H1 (cell line): ENCODE results near the gene IGFBP4. TPM values are rescaled to one million over a fixed set of nuclear protein-coding genes. Genes with fewer than 3 reads are reported as not detected.

Experiments
- CTCF ChIA-PET: fragments of 300-600 bp; sonication (Branson Sonifier 250); formaldehyde crosslinking; loops from one replicate; lab custom pipeline; 2021; ENCODE audit not compliant: partially characterized antibody; lab: Charles Lee
- POLR2A ChIA-PET: fragments of 300-600 bp; sonication (Branson Sonifier 250); formaldehyde crosslinking; loops from one replicate; lab custom pipeline; 2021; ENCODE audit warnings: inconsistent platforms; ENCODE audit not compliant: partially characterized antibody; lab: Charles Lee
- DNase-seq, 2 experiments: peaks; one replicate each; pipeline versions ENCODE4 v3.0.0 to v3.0.0-alpha.2; 2010 to 2022; ENCODE audit warnings: low spot score in 2 of 2, low read depth in 1 of 2, mixed read lengths in 1 of 2
- FAIRE-seq: peaks from 2 replicates; lab custom pipeline; 2011; peaks lifted over from hg19 to GRCh38; lab: Jason Lieb, UNC
- H2AFZ ChIP-seq: 2 replicates; pipeline ENCODE4 v1.8.1; 2012; ENCODE audit warnings: low read length, inconsistent platforms
- H2AK5ac ChIP-seq: 2 replicates; pipeline ENCODE4 v1.6.1; 2013; ENCODE audit warnings: low read depth, low read length
- H2BK120ac ChIP-seq: replicated peaks from 2 replicates; pipeline ENCODE3; 2013; ENCODE audit warnings: low read depth, low read length, inconsistent platforms
- H2BK12ac ChIP-seq: 2 replicates; pipeline ENCODE4 v1.6.1; 2013; ENCODE audit warnings: low read depth, low read length
- H2BK15ac ChIP-seq: 2 replicates; pipeline ENCODE4 v1.6.1; 2013; ENCODE audit warnings: low read length
- H2BK20ac ChIP-seq: 2 replicates; pipeline ENCODE4 v1.6.1; 2013; ENCODE audit warnings: low read length
- H2BK5ac ChIP-seq: 2 replicates; pipeline ENCODE4 v1.6.1; 2013; ENCODE audit warnings: low read depth, low read length
- H3K14ac ChIP-seq: 2 replicates; pipeline ENCODE4 v1.6.1; 2013; ENCODE audit warnings: inconsistent platforms; ENCODE audit not compliant: insufficient read length
- H3K18ac ChIP-seq: 2 replicates; pipeline ENCODE4 v1.6.1; 2013; ENCODE audit warnings: low read length; ENCODE audit errors: extremely low read depth
- H3K23ac ChIP-seq: 2 replicates; pipeline ENCODE4 v1.6.1; 2013; ENCODE audit warnings: inconsistent platforms; ENCODE audit not compliant: insufficient read length
- H3K23me2 ChIP-seq: 2 replicates; pipeline ENCODE4 v1.6.1; 2013; ENCODE audit warnings: low read depth, low read length
- H3K27ac ChIP-seq: 2 replicates; pipeline ENCODE4 v1.6.1; 2011; ENCODE audit warnings: low read depth, low read length, inconsistent platforms
- H3K27me3 ChIP-seq, 4 experiments: replicated peaks in 1 of 4; 1 replicate in 1 of 4; 2 replicates in 3 of 4; pipeline versions ENCODE4 v1.6.1 to v1.8.1; 2011 to 2013; ENCODE audit warnings: low read length in 3 of 4, mild to moderate bottlenecking in 3 of 4, inconsistent platforms in 2 of 4, mixed read lengths in 2 of 4, moderate library complexity in 1 of 4; ENCODE audit not compliant: control insufficient read depth in 3 of 4, insufficient read depth in 3 of 4; ENCODE audit errors: extremely low read depth in 1 of 4
- H3K36me3 ChIP-seq, 4 experiments: 2 replicates each; pipeline versions ENCODE4 v1.6.1 to v1.8.1; 2011 to 2013; ENCODE audit warnings: mild to moderate bottlenecking in 4 of 4, low read length in 3 of 4, moderate library complexity in 2 of 4, control low read depth in 1 of 4, inconsistent platforms in 1 of 4; ENCODE audit not compliant: insufficient read depth in 4 of 4, control insufficient read depth in 2 of 4
- H3K4ac ChIP-seq: replicated peaks from 2 replicates; pipeline ENCODE3; 2013; ENCODE audit warnings: low read length, low read depth, mixed read lengths, inconsistent platforms; ENCODE audit not compliant: insufficient read length
- H3K4me1 ChIP-seq, 4 experiments: replicated peaks in 1 of 4; 1 replicate in 1 of 4; 2 replicates in 3 of 4; pipeline versions ENCODE4 v1.6.1 to v1.8.1; 2011 to 2013; ENCODE audit warnings: low read length in 3 of 4, inconsistent platforms in 2 of 4, mixed read lengths in 1 of 4; ENCODE audit not compliant: insufficient read depth in 4 of 4, control insufficient read depth in 3 of 4
- H3K4me2 ChIP-seq, 2 experiments: 2 replicates each; pipeline versions ENCODE4 v1.6.1 to v1.8.1; 2011 to 2013; ENCODE audit warnings: low read depth in 2 of 2, low read length in 2 of 2, control low read depth in 1 of 2, inconsistent platforms in 1 of 2, mild to moderate bottlenecking in 1 of 2; ENCODE audit not compliant: insufficient read depth in 1 of 2
- H3K4me3 ChIP-seq, 4 experiments: fragments of 200-600, 300-600 bp in 1 of 4; sonication (generic), shearing (Covaris generic), sonication (Bioruptor Twin) in 1 of 4; 2 replicates each; pipeline versions ENCODE4 v1.5.1 to v1.8.1; 2011 to 2016; ENCODE audit warnings: low read length in 4 of 4, low read depth in 3 of 4, control low read depth in 2 of 4, inconsistent platforms in 2 of 4, mild to moderate bottlenecking in 2 of 4, mixed read lengths in 1 of 4, moderate library complexity in 1 of 4; ENCODE audit not compliant: insufficient read depth in 2 of 4; ENCODE audit errors: extremely low read depth in 1 of 4
- H3K56ac ChIP-seq: replicated peaks from 2 replicates; pipeline ENCODE3; 2013; ENCODE audit warnings: low read depth, mild to moderate bottlenecking, mixed read lengths, low read length, inconsistent platforms; ENCODE audit not compliant: insufficient read length
- H3K79me1 ChIP-seq: 2 replicates; pipeline ENCODE4 v1.6.1; 2013; ENCODE audit warnings: low read depth, low read length, control low read depth
- H3K79me2 ChIP-seq, 2 experiments: 2 replicates each; pipeline versions ENCODE4 v1.6.1 to v1.8.1; 2012 to 2013; ENCODE audit warnings: low read length in 2 of 2, mild to moderate bottlenecking in 2 of 2, inconsistent platforms in 1 of 2; ENCODE audit not compliant: insufficient read depth in 2 of 2, control insufficient read depth in 1 of 2
- H3K9ac ChIP-seq, 4 experiments: replicated peaks in 1 of 4; 1 replicate in 1 of 4; 2 replicates in 3 of 4; pipeline versions ENCODE4 v1.6.1 to v1.8.1; 2011 to 2013; ENCODE audit warnings: low read depth in 3 of 4, low read length in 3 of 4, control low read depth in 2 of 4, mild to moderate bottlenecking in 2 of 4, moderate library complexity in 2 of 4, inconsistent platforms in 1 of 4; ENCODE audit errors: extremely low read depth in 1 of 4
- H3K9me3 ChIP-seq, 2 experiments: 2 replicates each; pipeline versions ENCODE4 v1.6.1 to v1.8.1; 2012 to 2013; ENCODE audit warnings: mild to moderate bottlenecking in 2 of 2, moderate library complexity in 2 of 2, control low read depth in 1 of 2, inconsistent platforms in 1 of 2, low read depth in 1 of 2, low read length in 1 of 2, mixed read lengths in 1 of 2; ENCODE audit not compliant: insufficient read depth in 2 of 2
- H4K20me1 ChIP-seq, 2 experiments: replicated peaks in 1 of 2; 2 replicates each; pipeline versions ENCODE3 to v1.8.1; 2011 to 2013; ENCODE audit warnings: inconsistent platforms in 2 of 2, low read length in 2 of 2, mild to moderate bottlenecking in 1 of 2; ENCODE audit not compliant: insufficient read depth in 2 of 2, control insufficient read depth in 1 of 2
- H4K5ac ChIP-seq: 2 replicates; pipeline ENCODE4 v1.6.1; 2013; ENCODE audit warnings: low read length, low read depth, mixed read lengths, inconsistent platforms; ENCODE audit not compliant: insufficient read length
- H4K8ac ChIP-seq: 2 replicates; pipeline ENCODE4 v1.8.0; 2013; ENCODE audit warnings: mild to moderate bottlenecking, moderate library complexity, low read length, inconsistent platforms; ENCODE audit not compliant: insufficient read depth; ENCODE audit errors: extremely low read depth
- H4K91ac ChIP-seq: replicated peaks from 2 replicates; pipeline ENCODE3; 2013; ENCODE audit warnings: low read length, mixed read lengths, inconsistent platforms; ENCODE audit not compliant: insufficient read length
- GTF2F1 ChIP-seq: IDR thresholded peaks from 2 replicates; pipeline ENCODE4 v1.6.1; 2012; ENCODE audit warnings: low read depth, low read length, improper control_type of control experiment, borderline replicate concordance
- NANOG ChIP-seq: IDR thresholded peaks from 2 replicates; pipeline ENCODE4 v1.6.1; 2011; ENCODE audit warnings: low read length, low read depth, mild to moderate bottlenecking, inconsistent platforms; ENCODE audit not compliant: insufficient read depth, poor library complexity, severe bottlenecking
- NRF1 ChIP-seq: IDR thresholded peaks from 2 replicates; pipeline ENCODE4 v1.6.1; 2011; ENCODE audit warnings: mild to moderate bottlenecking, low read depth, low read length, improper control_type of control experiment
- SRF ChIP-seq: IDR thresholded peaks from 2 replicates; pipeline ENCODE4 v1.6.1; 2011; ENCODE audit warnings: mild to moderate bottlenecking, low read depth, low read length, moderate library complexity
- USF2 ChIP-seq: IDR thresholded peaks from 2 replicates; pipeline ENCODE4 v1.6.1; 2011; ENCODE audit warnings: low read length, improper control_type of control experiment
- WGBS, 2 experiments: shearing (Covaris generic) in 1 of 2; methylation state at CpG; one replicate each; pipeline versions ENCODE4 v1.1.6 to v1.1.7; 2013 to 2015; ENCODE audit warnings: low lambda C conversion rate in 2 of 2, mixed read lengths in 2 of 2, inconsistent platforms in 1 of 2, low coverage in 1 of 2, missing lambda C conversion rate in 1 of 2; ENCODE audit not compliant: insufficient replicate concordance in 2 of 2, insufficient coverage in 1 of 2, insufficient read length in 1 of 2; ENCODE audit errors: extremely low coverage in 1 of 2, missing lambda C conversion rate in 1 of 2; 5-methylcytosine and 5-hydroxymethylcytosine counted together
- polyA plus RNA-seq, 7 experiments: library from polyadenylated mRNA; depleted of rRNA in 3 of 7; stranded (reverse) in 5 of 7; unstranded in 2 of 7; fragments of >200 nt in 5 of 7; fragments of 200-250 nt in 2 of 7; gene quantifications; 1 replicate in 5 of 7; 2 replicates in 1 of 7; 4 replicates in 1 of 7; pipeline versions ENCODE4 v1.2.1 to v1.2.3, GENCODE V29; 2011 to 2013; ENCODE audit warnings: missing spikeins in 2 of 7, mixed read lengths in 2 of 7
- total RNA-seq: library from RNA; stranded (reverse); fragmentation: NEBNext Ultra II Directional; extraction: Animal tissue kit (Norgen Biotek cat#: 25700); gene quantifications from 2 replicates; pipeline ENCODE4 v1.2.1, GENCODE V29; 2021

The IGFBP4 gene
- total and polyA plus RNA-seq, 2 of the 8 experiments (the other 6 are each of a cell fraction or from before 2014, with no cell fraction given), result 85.5 to 105 TPM

GRCh38 chr17:40502716-40503115 lies 59.5 kb downstream of the IGFBP4 start:
- no peak overlapping the region for H3K23ac ChIP-seq
- H4K91ac ChIP-seq, result peak overlapping the region; percentile 79
- TF ChIP-seq SRF (no peak), GTF2F1 (no peak), USF2 (no peak), NRF1 (no peak), NANOG (no peak)
- H2AK5ac ChIP-seq, result no peak overlapping the region
- H3K9ac ChIP-seq, result no peak overlapping the region
- H3K23me2 ChIP-seq, result peaks cover 3% of the 10 kb centered on the region; the same call in 1 of the 2 replicates
- H2BK5ac ChIP-seq, result no peak overlapping the region
- H3K27me3 ChIP-seq, result no peaks in the 10 kb centered on the region
- H3K79me2 ChIP-seq, result no peaks in the 10 kb centered on the region
- H3K4ac ChIP-seq, result no peak overlapping the region
- no peak for FAIRE-seq
- no peaks in the 10 kb centered on the region for H4K20me1 ChIP-seq
- peaks cover 5 to 20% (median 7%) of the 10 kb centered on the region in 4 experiments; a peak in 6 of 7 replicates for H3K4me1 ChIP-seq
- no peaks in the 10 kb centered on the region for H3K36me3 ChIP-seq
- no peak overlapping the region for H2BK12ac ChIP-seq
- no peak overlapping the region for H3K14ac ChIP-seq
- ChIA-PET CTCF (interaction anchor here (1.0 to 2.4 kb wide), 9 partner anchors 8 to 60 kb away, joined by 3 to 13 read pairs (median 5); partner anchors contain the start of gene IGFBP4), POLR2A (interaction anchor here (1.0 to 1.4 kb wide), 2 partner anchors 27 to 59 kb away, joined by 3 to 4 read pairs; partner anchors contain the start of gene IGFBP4)
- H3K27ac ChIP-seq, result no peak overlapping the region
- no peak for DNase-seq
- H3K9me3 ChIP-seq, result no peaks in the 10 kb centered on the region
- 87% methylated on average over 5 of the region's 5 CpGs; no CpG with 5 or more reads in 1 of the 2 experiments for WGBS, 2 experiments
- H3K79me1 ChIP-seq, result no peaks in the 10 kb centered on the region
- no peak overlapping the region for H3K4me3 ChIP-seq
- no peak overlapping the region for H2AFZ ChIP-seq
- no peak overlapping the region for H2BK120ac ChIP-seq
- no peak overlapping the region for H2BK15ac ChIP-seq
- H4K8ac ChIP-seq, result no peak overlapping the region
- H4K5ac ChIP-seq, result no peak overlapping the region
- no peak overlapping the region for H3K18ac ChIP-seq
- no peak overlapping the region for H3K56ac ChIP-seq
- H3K4me2 ChIP-seq, result no peak overlapping the region
- H2BK20ac ChIP-seq, result no peak overlapping the region
